SK-N-SH treated with all-trans-retinoic acid at 6 μM for 48 hours (cell line): Measurements from ENCODE around the gene SLC6A6.

Experiments used
- ARNTL ChIP-seq: fragments of 450-650 bp; formaldehyde crosslinking; IDR thresholded peaks from 2 replicates; pipeline ENCODE4 v1.5.0; 2020; ENCODE audit warnings: low read depth, mild to moderate bottlenecking, moderate library complexity, borderline replicate concordance
- CREB5 ChIP-seq: fragments of 250-450 bp; sonication (Bioruptor Pico); IDR thresholded peaks from 2 replicates; pipeline ENCODE4 v1.5.1; 2020; ENCODE audit warnings: low read depth, mild to moderate bottlenecking, moderate library complexity
- CSDC2 ChIP-seq: fragments of 250-450 bp; sonication (Bioruptor Pico); IDR thresholded peaks from 2 replicates; pipeline ENCODE4 v1.5.0; 2020; ENCODE audit warnings: mild to moderate bottlenecking, moderate library complexity
- ESRRG ChIP-seq: fragments of 250-450 bp; sonication (Bioruptor Pico); IDR thresholded peaks from 2 replicates; pipeline ENCODE4 v1.6.1; 2021; ENCODE audit warnings: mild to moderate bottlenecking
- ISL1 ChIP-seq: fragments of 250-450 bp; sonication (Bioruptor Pico); IDR thresholded peaks from 2 replicates; pipeline ENCODE4 v2.1.2; 2022; ENCODE audit warnings: mild to moderate bottlenecking, moderate library complexity
- PATZ1 ChIP-seq: fragments of 250-450 bp; sonication (Bioruptor Pico); IDR thresholded peaks from 2 replicates; pipeline ENCODE4 v1.8.0; 2020; ENCODE audit warnings: mild to moderate bottlenecking, moderate library complexity, borderline replicate concordance
- PPARA ChIP-seq: fragments of 250-450 bp; sonication (Bioruptor Pico); IDR thresholded peaks from 2 replicates; pipeline ENCODE4 v1.5.0; 2020; ENCODE audit warnings: mild to moderate bottlenecking, borderline replicate concordance
- SNAI2 ChIP-seq: fragments of 250-450 bp; sonication (Bioruptor Pico); IDR thresholded peaks from 2 replicates; pipeline ENCODE4 v1.5.0; 2020; ENCODE audit warnings: mild to moderate bottlenecking, moderate library complexity
- ZFP3 ChIP-seq: fragments of 250-450 bp; sonication (Bioruptor Pico); IDR thresholded peaks from 2 replicates; pipeline ENCODE4 v1.5.0; 2020; ENCODE audit warnings: mild to moderate bottlenecking, moderate library complexity
- ZFP30 ChIP-seq: fragments of 450-650 bp; formaldehyde crosslinking; IDR thresholded peaks from 2 replicates; pipeline ENCODE4 v1.5.0; 2022; ENCODE audit warnings: mild to moderate bottlenecking, moderate library complexity
- ZNF565 ChIP-seq: fragments of 450-650 bp; formaldehyde crosslinking; conservative IDR thresholded peaks from 2 replicates; pipeline ENCODE4 v1.5.0; 2020; ENCODE audit warnings: low read depth, mild to moderate bottlenecking, moderate library complexity
- ZNF70 ChIP-seq: fragments of 450-650 bp; formaldehyde crosslinking; IDR thresholded peaks from 2 replicates; pipeline ENCODE4 v1.5.0; 2020; ENCODE audit warnings: mild to moderate bottlenecking, moderate library complexity
- ZNF8 ChIP-seq: fragments of 450-650 bp; formaldehyde crosslinking; IDR thresholded peaks from 2 replicates; pipeline ENCODE4 v1.5.0; 2020; ENCODE audit warnings: mild to moderate bottlenecking, moderate library complexity

GRCh38 chr3:14410106-14410502 is 7.7 kb downstream of the SLC6A6 start:
- TF ChIP-seq PATZ1 (no peak), ZNF8 (CRISPR knock-in tag) (no peak), SNAI2 (CRISPR knock-in tag) (no peak), ZFP3 (no peak), CREB5 (CRISPR knock-in tag) (no peak), ZFP30 (CRISPR knock-in tag) (no peak), CSDC2 (CRISPR knock-in tag) (no peak), ISL1 (CRISPR knock-in tag) (no peak), ESRRG (CRISPR knock-in tag) (no peak), ZNF565 (no peak), PPARA (CRISPR knock-in tag) (no peak), ZNF70 (CRISPR knock-in tag) (no peak), ARNTL (no peak)
